HG02840 (cell line): Measurements from ENCODE around the gene NCBP1.
"Not testable (repeated sequence)": the region's sequence is repeated elsewhere in the genome, so short reads cannot be mapped to it uniquely, and the experiment has no call there.

Experiments used
- ATAC-seq: cut with Tn5 transposase; IDR thresholded peaks from one replicate; pipeline ENCODE4 v1.9.1; 2021; ENCODE audit warnings: mild to moderate bottlenecking, moderate library complexity, moderate number of reproducible peaks; ENCODE audit not compliant: unreplicated experiment, low FRiP score

Gene NCBP1

GRCh38 chr9:97668485-97668884 is 34.9 kb downstream of the NCBP1 start:
- no peak for ATAC-seq

DNA sequence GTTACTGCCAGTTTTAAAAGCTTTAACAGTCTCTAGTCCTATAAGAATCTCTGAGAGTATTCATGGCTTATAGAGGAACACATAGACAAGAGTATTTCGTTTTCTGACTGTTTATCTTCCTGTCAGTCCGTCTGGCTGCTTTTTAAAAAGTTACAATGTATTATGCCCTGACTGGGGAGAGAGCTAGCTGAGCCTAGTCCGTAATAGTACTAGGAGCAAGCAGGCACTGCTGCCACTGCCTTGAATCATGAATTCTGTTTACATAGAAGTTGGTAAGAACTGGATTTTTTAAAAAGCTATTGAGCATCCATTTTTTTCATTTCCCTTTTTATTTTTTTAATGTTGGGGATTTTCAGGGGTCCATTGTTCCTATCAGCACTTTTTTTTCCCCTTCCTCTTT is 37.0 kb downstream of the NCBP1 start:
- no peak for ATAC-seq

DNA sequence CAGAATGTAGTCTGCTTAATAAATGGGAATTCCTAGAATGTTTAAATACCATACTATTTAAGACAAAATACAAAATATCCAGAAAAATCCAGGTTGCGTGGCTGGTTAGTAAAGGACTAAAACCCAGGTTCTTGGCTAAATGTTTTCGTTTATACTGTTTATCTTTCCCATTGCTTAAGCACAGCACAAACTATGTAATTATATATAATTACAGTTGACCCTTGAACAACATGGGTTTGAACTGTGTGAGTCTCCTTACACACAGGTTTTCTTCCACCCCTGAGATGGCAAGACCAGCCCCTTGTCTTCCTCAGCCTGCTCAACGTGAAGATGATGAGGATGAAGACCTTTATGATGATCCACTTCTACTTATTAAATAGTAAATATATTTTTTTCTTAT is 38.8 kb downstream of the NCBP1 start:
- no peak for ATAC-seq

GRCh38 chr9:97673922-97674321 is 40.3 kb downstream of the NCBP1 start:
- ATAC-seq = no peak

GRCh38 chr9:97675655-97676054 is 42.0 kb downstream of the NCBP1 start:
- no peak for ATAC-seq

GRCh38 chr9:97682242-97682641 is 48.6 kb downstream of the NCBP1 start:
- no peak for ATAC-seq

- no peak for ATAC-seq
These were observed 55.0 kb downstream of the NCBP1 start for GRCh38 chr9:97688654-97689053.

- no peak for ATAC-seq
These were observed 56.0 kb downstream of the NCBP1 start for GRCh38 chr9:97689401-97690180.

DNA sequence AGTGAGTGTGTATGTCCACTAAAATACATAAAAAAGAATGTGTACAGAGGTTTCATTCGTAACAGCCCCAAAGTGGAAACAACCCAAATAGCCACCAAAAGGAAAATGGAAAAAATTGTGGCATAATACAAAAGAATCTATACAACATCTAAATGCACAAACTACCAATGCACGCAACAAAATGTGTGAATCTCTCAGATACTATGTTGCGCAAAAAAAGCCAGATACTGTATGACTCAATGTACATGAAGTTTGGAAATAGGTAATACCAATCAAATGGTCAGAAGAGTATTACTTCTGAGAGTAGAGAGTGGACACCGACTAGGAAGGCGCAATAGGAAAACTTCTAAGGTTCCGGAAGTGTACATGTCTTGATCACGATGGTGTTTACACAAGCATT is 61.1 kb downstream of the NCBP1 start:
- ATAC-seq = no peak

DNA sequence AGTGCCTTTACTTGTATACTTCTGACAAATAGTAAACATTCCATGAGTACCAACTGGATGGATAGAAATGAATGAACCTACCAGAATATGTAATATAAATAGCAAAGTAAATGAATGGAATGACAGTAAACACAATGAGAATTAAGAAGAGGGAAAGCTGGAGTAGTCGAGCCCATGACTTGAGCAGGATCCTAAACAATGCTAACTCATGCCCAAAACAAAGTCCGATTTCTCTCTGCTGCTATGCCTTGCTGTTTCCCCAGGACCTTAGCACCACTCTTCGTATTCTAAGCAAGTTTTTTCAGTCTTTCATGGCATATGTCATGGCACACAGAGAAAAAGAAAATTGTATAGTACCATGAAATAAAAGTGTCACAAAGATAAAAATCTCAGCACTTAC is 61.8 kb downstream of the NCBP1 start:
- ATAC-seq = no peak

DNA sequence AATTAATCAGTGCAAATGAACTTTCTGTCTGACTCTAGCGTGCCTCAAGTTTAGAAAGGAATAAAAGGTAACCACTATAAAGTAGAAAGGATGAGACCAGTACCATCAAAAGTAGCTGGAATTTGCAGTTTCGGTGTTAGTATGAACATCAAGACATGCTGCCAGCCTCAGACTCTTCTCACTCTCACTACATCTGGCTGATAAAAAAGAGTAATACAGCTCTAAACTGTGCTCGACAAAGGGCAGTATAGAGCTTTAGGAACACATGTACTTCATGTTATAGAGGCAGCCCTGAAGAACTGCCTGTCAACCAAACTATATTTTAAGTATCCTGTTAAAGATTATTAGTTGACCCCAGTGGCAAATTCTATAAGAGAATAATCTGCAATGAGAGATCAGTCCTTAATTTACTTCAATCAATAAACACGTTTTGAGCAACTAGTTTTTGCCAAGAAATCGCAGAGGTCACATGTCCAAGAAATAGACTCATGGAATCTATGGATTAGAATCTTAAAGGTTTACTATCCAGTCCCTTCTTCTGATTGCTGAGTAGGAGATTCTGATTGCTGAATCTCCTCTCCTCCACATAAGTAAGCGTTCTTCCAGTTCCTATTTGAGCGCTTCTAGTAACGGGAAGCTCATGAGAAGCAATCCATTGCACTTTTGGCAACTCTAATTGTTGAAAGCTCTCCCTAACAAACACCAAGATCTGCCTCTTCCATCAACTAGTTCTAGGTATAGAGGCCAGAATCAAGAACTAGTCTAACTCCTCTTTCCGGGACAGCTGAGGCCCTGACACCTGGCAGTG is 62.6 kb downstream of the NCBP1 start:
- no peak for ATAC-seq

- ATAC-seq = peak; percentile 87
These were observed 63.4 kb downstream of the NCBP1 start, which contains the start of gene XPA for GRCh38 chr9:97696803-97697601. Gene XPA (minus strand): TSS chr9:97697340. CDS start chr9:97697292, 48 bp downstream.

GRCh38 chr9:97697837-97698236 is 64.2 kb downstream of the NCBP1 start:
- peak; percentile 1 for ATAC-seq

- ATAC-seq = no peak
These were observed 65.2 kb downstream of the NCBP1 start for GRCh38 chr9:97698865-97699264.

GRCh38 chr9:97699281-97699680 is 65.7 kb downstream of the NCBP1 start:
- not testable (repeated sequence) for ATAC-seq

DNA sequence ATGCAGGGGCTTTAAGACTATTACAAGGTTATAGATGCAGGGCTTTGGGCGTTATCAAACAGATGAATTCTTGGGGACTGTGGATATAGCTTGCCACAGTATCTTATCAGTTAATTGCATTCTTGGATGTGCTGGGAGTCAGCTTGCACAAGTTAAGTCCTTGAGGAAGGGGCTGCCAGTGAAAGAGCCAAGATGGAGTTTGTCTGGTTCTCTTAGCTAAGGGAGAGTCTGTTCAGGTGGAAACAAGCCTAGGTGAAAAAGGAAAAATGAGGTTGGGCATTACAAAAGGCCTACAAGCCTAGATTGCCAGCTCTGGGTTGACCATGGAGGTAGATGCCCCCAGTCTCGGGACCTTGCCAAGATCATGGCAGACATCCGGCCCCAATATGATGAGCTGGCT is 66.2 kb downstream of the NCBP1 start:
- not testable (repeated sequence) for ATAC-seq

- ATAC-seq = no peak
These were observed 70.1 kb downstream of the NCBP1 start for GRCh38 chr9:97703437-97704344.

- ATAC-seq = no peak
These were observed 70.7 kb downstream of the NCBP1 start for GRCh38 chr9:97704345-97704677.

- no peak for ATAC-seq
These were observed 71.2 kb downstream of the NCBP1 start for GRCh38 chr9:97704851-97705250.

GRCh38 chr9:97705354-97705950 is 71.8 kb downstream of the NCBP1 start:
- ATAC-seq = no peak
